Epithelial cell of esophagus (primary cell): ENCODE results near the gene COX7B2.

Experiments used
- DNase-seq: peaks from one replicate; pipeline ENCODE4 v3.0.0; 2010; ENCODE audit warnings: low read depth
- H3K4me3 ChIP-seq: 2 replicates; pipeline ENCODE4 v1.5.1; 2011; ENCODE audit warnings: mild to moderate bottlenecking, low read length, control low read depth
- TF ChIP-seq, protein P1 (sequence below): IDR thresholded peaks from 2 replicates; pipeline ENCODE4 v1.5.1; 2011; ENCODE audit warnings: low read depth, mild to moderate bottlenecking, low read length, control low read depth, inconsistent platforms; ENCODE audit not compliant: insufficient read depth; ENCODE audit errors: missing control alignments

The COX7B2 gene

DNA sequence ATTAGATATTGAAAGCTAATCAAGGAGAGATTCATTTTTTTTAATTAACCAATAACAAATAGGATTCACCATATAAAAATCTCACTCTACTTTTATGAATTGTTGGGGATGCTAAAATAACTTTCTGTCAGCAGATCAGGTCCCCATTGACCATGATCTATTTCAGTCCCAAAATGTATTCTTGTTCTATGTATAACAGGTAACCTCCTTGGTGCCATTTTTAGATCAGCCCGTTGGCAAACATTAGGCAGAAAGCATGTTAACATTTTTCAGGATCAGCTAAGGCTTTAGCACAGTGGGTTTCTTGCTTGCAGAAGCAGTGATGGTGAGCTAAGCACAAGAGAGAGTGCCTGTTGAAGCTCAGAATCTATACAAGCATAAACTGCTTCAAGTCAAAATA lies 40.8 kb upstream of the COX7B2 start:
- DNase-seq: no peak
- no peak overlapping the region for H3K4me3 ChIP-seq
- TF ChIP-seq, protein P1, sequence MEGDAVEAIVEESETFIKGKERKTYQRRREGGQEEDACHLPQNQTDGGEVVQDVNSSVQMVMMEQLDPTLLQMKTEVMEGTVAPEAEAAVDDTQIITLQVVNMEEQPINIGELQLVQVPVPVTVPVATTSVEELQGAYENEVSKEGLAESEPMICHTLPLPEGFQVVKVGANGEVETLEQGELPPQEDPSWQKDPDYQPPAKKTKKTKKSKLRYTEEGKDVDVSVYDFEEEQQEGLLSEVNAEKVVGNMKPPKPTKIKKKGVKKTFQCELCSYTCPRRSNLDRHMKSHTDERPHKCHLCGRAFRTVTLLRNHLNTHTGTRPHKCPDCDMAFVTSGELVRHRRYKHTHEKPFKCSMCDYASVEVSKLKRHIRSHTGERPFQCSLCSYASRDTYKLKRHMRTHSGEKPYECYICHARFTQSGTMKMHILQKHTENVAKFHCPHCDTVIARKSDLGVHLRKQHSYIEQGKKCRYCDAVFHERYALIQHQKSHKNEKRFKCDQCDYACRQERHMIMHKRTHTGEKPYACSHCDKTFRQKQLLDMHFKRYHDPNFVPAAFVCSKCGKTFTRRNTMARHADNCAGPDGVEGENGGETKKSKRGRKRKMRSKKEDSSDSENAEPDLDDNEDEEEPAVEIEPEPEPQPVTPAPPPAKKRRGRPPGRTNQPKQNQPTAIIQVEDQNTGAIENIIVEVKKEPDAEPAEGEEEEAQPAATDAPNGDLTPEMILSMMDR: no peak

DNA sequence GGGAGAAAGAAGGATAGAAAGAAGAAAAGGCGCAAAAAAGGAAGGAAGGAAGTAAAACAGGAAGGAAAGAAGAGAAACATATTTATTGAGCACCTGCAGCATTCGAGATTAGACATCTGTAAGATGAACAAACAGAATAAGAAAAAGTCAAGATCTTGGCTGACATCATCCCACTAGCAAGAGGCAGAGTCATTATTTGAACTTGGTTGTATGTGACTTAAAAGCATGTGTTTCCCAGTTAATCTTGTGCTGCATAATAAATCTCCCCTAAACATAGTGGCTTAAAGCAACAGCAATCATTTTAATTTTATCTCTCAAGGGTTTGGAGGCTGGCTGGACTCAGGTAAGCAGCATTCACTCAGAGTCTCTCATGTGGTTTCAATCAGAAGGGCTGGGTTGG lies 38.5 kb upstream of the COX7B2 start:
- TF ChIP-seq, protein P1: no peak
- no peak for DNase-seq
- no peak overlapping the region for H3K4me3 ChIP-seq

GRCh38 chr4:46946919-46947536 lies 38.0 kb upstream of the COX7B2 start:
- peak; percentile 17 for DNase-seq
- H3K4me3 ChIP-seq: no peak overlapping the region
- TF ChIP-seq, protein P1: no peak

DNA sequence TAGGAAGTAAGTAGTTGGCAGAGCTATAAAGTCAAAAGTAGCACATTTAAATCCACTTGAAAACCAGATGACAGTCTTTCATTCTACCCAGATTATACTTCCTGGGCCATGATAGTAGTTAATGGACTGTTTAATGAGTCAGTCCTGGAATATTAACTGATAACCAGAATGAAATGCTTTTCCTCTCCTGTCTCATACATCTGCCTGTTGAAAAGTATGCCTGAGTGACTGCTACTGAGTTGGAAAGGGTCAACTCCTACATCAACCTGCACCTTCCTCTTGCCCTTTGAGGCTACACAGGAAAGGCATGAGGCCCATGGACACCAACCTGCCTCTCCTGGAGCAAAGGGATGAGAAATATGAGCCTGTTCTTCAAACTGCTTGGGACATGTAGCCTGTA lies 36.0 kb upstream of the COX7B2 start:
- no peak overlapping the region for H3K4me3 ChIP-seq
- TF ChIP-seq, protein P1: no peak
- DNase-seq: no peak

DNA sequence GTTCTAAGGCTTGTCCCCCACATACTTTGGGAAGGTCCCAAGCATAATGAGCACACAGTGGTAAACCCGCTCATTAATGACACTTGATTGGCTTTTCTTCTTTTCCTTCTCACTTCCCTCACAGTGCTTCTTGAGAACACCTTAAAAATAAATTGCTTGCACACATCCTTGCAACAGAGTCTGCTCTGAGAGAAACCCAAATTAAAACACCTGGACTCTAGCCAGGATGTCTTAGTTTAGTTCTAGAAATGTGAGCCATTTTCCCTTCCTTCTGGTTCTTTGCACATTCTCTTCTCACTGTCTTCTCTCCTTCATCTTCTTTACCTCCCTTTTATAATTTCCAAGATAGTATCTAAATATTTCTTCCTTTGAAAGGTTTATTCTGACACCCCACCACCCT lies 35.3 kb upstream of the COX7B2 start:
- no peak for DNase-seq
- H3K4me3 ChIP-seq: no peak overlapping the region
- TF ChIP-seq, protein P1: no peak

- DNase-seq: peak; percentile 36
- TF ChIP-seq, protein P1: peak; percentile 40
- H3K4me3 ChIP-seq: no peak overlapping the region
Measured at GRCh38 chr4:46937493-46937892, 28.4 kb upstream of the COX7B2 start.

- TF ChIP-seq, protein P1: no peak
Measured at GRCh38 chr4:46934726-46935125, 25.7 kb upstream of the COX7B2 start.

More at GRCh38 chr4:46934726-46935125, 25.7 kb upstream of the COX7B2 start:
- no peak for DNase-seq
- no peak overlapping the region for H3K4me3 ChIP-seq
